GM23248 (cell line): ENCODE results near the gene SLAIN2.

ENCODE experiments used
- EZH2 ChIP-seq: fragments of 200-600 bp; sonication (generic); IDR thresholded peaks from 2 replicates; pipeline ENCODE4 v1.6.1; 2018; ENCODE audit warnings: antibody characterized with exemption, mild to moderate bottlenecking; ENCODE audit not compliant: insufficient read depth, poor library complexity, severe bottlenecking
- EZH2phosphoT487 ChIP-seq: fragments of 200-600 bp; sonication (generic); IDR thresholded peaks from 2 replicates; pipeline ENCODE4 v1.6.1; 2018; ENCODE audit warnings: antibody characterized with exemption, moderate library complexity, mild to moderate bottlenecking, low read depth; ENCODE audit not compliant: insufficient read depth

DNA sequence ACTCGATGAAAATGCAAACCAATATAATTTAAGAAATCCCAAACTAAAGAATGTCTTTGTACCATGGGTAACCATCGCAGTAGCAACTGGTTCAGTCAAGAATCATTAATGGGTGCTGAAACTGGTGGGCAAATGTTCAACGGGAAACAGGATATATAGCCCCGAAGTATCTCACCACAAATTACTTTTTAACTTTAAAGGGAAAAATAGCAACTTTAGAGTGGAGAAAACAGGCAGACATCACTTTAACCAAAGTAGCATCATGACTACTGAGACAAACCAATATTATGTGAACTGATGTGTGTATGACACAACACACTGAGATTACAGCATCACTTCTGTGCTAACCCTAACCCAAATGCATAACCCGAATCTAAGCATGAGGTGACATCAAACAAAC, 33.8 kb upstream of the SLAIN2 start:
- TF ChIP-seq EZH2 (no peak), EZH2phosphoT487 (no peak)
